ENCODE measurements around the gene NDST1. TPM values are rescaled to one million over a fixed set of nuclear protein-coding genes. Genes with fewer than 3 reads are reported as not detected.
A peak's percentile ranks its signal among the peaks of the same experiment; 100 is the strongest.

NDST1 gene
- total RNA-seq, 6 experiments from 2014 or later = 38.1 to 97.5 (median 76.0) TPM

GRCh38 chr5:150548123-150548522 lies 40.2 kb downstream of the NDST1 start:
- ATAC-seq (peak; percentile 77 to 88 (median 84)), DNase-seq (peak; percentile 94 to 95 (median 94))
- intact Hi-C loops (cut with DNase I) = no loop called here
- H3K4me1 ChIP-seq = peaks cover 0 to 31% (median 13%) of the 10 kb centered on the region in 4 donors
- no peaks in the 10 kb centered on the region for H3K27me3 ChIP-seq
- TF ChIP-seq, protein P1, sequence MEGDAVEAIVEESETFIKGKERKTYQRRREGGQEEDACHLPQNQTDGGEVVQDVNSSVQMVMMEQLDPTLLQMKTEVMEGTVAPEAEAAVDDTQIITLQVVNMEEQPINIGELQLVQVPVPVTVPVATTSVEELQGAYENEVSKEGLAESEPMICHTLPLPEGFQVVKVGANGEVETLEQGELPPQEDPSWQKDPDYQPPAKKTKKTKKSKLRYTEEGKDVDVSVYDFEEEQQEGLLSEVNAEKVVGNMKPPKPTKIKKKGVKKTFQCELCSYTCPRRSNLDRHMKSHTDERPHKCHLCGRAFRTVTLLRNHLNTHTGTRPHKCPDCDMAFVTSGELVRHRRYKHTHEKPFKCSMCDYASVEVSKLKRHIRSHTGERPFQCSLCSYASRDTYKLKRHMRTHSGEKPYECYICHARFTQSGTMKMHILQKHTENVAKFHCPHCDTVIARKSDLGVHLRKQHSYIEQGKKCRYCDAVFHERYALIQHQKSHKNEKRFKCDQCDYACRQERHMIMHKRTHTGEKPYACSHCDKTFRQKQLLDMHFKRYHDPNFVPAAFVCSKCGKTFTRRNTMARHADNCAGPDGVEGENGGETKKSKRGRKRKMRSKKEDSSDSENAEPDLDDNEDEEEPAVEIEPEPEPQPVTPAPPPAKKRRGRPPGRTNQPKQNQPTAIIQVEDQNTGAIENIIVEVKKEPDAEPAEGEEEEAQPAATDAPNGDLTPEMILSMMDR (IDR thresholded peaks at IDR 0.05) = no peak
- TF ChIP-seq POLR2A (IDR thresholded peaks at IDR 0.05) = no peak
- peak overlapping the region; percentile 74 to 95 (median 94) for H3K27ac ChIP-seq
- H3K36me3 ChIP-seq = peaks cover 16 to 75% (median 46%) of the 10 kb centered on the region in 4 donors
- H3K9me3 ChIP-seq = no peaks in the 10 kb centered on the region
- H3K4me3 ChIP-seq = no peak overlapping the region
- 73% methylated on average over 8 of the region's 15 CpGs for WGBS (ENCODE audit: insufficient coverage, low coverage, low lambda C conversion rate, missing lambda C conversion rate)

DNA sequence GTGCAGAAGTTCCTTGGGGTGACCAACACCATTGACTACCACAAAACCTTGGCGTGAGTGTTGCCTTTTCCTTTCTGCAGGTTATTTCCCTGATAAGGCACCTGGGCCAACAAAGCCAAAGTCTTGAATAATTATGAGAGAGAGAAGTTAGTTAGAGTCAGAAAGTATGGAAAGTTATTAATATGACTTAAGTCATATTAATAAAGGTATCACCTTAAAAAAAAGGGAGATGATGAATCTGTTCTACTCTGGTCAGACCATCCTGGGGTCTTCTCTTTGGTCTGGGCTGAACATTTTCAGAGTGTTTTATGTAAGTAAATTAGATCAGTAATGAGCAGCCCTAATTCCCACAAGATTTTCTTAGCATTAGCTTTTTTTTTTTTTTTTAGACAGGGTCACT lies 41.8 kb downstream of the NDST1 start:
- TF ChIP-seq, protein P1 (IDR thresholded peaks at IDR 0.05) = no peak
- TF ChIP-seq POLR2A (IDR thresholded peaks at IDR 0.05) = no peak
- Histone ChIP-seq H3K9me3 (no peaks in the 10 kb centered on the region), H3K27me3 (no peaks in the 10 kb centered on the region), H3K4me3 (no peak overlapping the region), H3K4me1 (peaks cover 0 to 15% (median 5%) of the 10 kb centered on the region in 4 donors), H3K27ac (peak overlapping the region in 1 of 3 donors; percentile 21), H3K36me3 (peaks cover 19 to 91% (median 56%) of the 10 kb centered on the region in 4 donors)
- WGBS (ENCODE audit: insufficient coverage, low coverage, low lambda C conversion rate, missing lambda C conversion rate) = 100% methylated on average over 1 of the region's 1 CpG
- ATAC-seq = no peak
- intact Hi-C loops (cut with DNase I) = no loop called here
- DNase-seq = no peak

GRCh38 chr5:150550286-150550685 lies 42.4 kb downstream of the NDST1 start:
- 54% methylated on average over 6 of the region's 8 CpGs for WGBS (ENCODE audit: insufficient coverage, low coverage, low lambda C conversion rate, missing lambda C conversion rate)
- peaks cover 17 to 93% (median 55%) of the 10 kb centered on the region in 4 donors for H3K36me3 ChIP-seq
- ATAC-seq = no peak
- intact Hi-C loops (cut with DNase I) = no loop called here
- no peaks in the 10 kb centered on the region for H3K27me3 ChIP-seq
- H3K4me1 ChIP-seq = peaks cover 0 to 11% (median 5%) of the 10 kb centered on the region in 4 donors
- no peak overlapping the region for H3K27ac ChIP-seq
- no peak for TF ChIP-seq POLR2A (IDR thresholded peaks at IDR 0.05)
- TF ChIP-seq, protein P1 (IDR thresholded peaks at IDR 0.05) = no peak
- no peak overlapping the region for H3K4me3 ChIP-seq
- DNase-seq = no peak
- no peaks in the 10 kb centered on the region for H3K9me3 ChIP-seq

GRCh38 chr5:150551066-150551465 lies 43.1 kb downstream of the NDST1 start:
- TF ChIP-seq, protein P1 (IDR thresholded peaks at IDR 0.05) = no peak
- no peak for TF ChIP-seq POLR2A (IDR thresholded peaks at IDR 0.05)

More at GRCh38 chr5:150551066-150551465, 43.1 kb downstream of the NDST1 start:
- ATAC-seq = no peak
- Histone ChIP-seq H3K4me1 (peaks cover 0 to 11% (median 5%) of the 10 kb centered on the region in 4 donors), H3K9me3 (no peaks in the 10 kb centered on the region), H3K27ac (no peak overlapping the region), H3K36me3 (peaks cover 17 to 93% (median 53%) of the 10 kb centered on the region in 4 donors), H3K27me3 (no peaks in the 10 kb centered on the region), H3K4me3 (no peak overlapping the region)
- 67% methylated on average over 2 of the region's 2 CpGs for WGBS (ENCODE audit: insufficient coverage, low coverage, low lambda C conversion rate, missing lambda C conversion rate)
- DNase-seq = no peak
- intact Hi-C loops (cut with DNase I) = no loop called here
